GM21717 (cell line): Measurements from ENCODE around the gene NRCAM.

ENCODE experiments used
- ATAC-seq: cut with Tn5 transposase; IDR thresholded peaks from one replicate; pipeline ENCODE4 v1.9.1; 2021; ENCODE audit warnings: mild to moderate bottlenecking, moderate library complexity; ENCODE audit not compliant: unreplicated experiment

The NRCAM gene

DNA sequence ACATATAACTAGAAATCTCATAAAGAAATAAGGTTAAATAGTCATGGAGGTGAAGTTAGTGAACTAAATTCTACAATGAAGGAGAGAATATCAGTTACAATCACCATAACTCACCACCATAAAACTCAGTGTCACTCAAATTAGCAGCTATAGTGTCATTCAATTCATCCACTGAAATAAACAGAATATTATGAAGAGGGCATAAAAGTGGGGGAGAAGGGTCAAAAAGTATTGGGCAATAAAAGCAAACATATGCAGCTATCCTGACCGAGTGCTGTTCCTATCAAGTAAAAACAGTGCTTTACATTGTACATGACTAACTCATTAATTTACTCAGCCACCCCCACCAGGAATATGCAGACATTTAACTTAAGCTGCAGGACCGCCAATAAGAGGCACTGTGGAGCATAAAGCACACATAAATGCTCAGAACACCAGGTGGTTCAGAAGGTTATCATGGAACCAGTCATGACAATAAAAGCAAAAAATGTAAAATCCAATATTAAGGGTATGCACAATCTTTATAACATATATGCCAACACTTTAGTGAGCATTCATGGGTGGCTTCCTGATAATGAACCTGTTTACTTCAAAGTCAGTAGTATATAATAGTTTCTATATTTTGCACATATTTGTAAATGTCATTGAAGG lies 230.6 kb downstream of the NRCAM start:
- ATAC-seq: no peak

DNA sequence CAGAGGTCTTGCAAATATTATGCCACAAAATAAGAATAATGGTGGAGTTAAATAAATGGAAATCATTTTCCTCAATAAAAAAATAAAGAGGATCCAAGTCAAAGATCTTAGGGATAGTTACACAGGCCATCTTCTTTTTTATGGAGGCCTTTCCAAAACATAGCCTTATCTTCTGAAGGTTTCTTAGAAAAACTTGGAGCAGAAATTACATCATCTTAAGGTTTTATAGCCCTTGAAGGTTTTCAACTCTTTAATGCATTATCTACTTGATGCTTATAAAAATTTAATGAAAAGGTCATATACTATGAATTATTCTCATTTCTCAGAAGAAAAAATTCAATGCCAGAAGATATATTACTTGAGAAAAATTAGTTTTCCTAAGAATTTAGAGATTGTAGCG lies 231.8 kb downstream of the NRCAM start:
- no peak for ATAC-seq

DNA sequence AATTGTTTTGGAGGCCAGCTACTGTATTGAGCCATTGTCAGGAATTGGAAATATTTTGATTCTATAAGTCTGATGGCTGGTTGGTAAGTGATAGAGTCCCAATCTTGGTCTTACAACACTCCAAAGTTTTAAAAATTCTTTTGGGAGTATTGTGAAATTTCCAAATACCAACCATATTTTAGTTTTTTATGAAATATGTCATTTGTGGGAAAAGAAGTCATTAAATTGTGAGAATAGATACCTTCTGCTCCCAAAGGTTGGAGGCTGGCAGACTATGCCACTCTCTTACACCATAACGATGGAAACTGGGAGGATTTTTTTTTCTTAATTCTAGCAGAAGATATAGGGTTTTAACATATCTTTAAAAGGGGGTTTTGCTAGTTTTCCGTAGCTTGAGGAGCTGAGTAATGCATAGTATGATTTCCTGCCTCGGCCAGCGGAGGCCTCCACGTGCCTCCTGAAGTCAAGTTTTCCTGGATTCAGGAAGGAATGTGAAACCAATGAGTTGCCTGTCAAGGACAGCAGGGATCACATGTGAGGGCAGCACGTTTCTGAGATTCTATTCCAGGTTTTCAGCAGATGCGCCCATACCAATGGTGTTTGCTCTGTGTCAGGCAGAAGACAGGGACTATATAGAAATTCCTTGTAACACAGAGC lies 233.9 kb downstream of the NRCAM start:
- ATAC-seq: no peak

DNA sequence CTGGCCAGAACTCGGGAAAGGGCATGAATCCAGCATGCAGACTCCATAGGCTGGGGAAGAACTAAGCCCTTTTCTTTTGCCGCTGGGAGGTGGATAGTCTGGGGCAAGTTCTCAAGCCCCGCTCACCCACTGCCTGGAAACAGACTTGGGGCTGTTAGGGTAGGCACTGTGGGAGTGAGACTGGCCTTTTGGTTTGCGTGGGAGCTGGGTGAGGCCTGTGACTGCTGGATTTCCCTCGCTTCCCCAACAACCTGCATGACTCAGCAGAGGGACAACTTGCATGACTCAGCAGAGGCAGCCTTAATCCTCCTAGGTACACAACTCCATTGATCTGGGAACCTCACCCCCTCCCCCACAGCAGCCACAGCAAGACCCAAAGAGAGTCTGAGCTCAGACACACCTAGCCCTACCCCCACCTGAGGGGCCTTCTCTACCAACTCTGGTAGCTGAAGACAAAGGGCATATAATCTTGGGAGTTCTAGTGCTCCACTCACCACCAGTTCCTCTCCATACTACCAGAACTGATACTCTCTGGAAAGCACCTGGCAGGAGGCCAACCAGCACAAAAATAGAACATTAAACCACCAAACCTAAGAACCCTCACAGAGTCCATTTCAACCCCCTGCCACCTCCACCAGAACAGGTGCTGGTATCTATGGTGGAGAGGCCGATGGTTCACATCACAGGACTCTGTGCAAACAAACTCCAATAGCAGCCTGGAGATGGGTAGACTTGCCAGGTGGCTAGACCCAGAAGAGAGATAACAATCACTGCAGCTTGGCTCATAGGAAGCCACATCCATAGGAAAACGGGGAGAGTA lies 244.6 kb downstream of the NRCAM start:
- peak; percentile 79 for ATAC-seq

DNA sequence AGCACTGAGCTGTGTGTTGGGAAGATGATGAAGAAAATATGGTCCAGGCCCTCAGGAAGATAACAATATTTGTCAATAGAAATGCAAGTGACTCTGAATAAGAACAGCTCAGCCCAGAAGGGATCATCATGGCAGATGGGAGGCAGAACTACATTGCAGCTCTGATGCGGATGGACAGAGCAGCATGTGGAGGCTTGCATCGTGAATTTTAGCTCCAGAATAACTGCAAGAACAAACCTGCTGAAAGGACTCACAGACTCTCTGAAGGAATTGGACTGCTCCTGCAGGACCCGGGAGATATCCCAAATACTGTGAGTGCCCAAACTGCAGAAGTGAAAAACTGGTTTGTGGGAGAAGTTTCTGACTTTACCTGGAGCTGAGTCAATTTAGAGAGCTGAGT lies 245.4 kb downstream of the NRCAM start:
- no peak for ATAC-seq

DNA sequence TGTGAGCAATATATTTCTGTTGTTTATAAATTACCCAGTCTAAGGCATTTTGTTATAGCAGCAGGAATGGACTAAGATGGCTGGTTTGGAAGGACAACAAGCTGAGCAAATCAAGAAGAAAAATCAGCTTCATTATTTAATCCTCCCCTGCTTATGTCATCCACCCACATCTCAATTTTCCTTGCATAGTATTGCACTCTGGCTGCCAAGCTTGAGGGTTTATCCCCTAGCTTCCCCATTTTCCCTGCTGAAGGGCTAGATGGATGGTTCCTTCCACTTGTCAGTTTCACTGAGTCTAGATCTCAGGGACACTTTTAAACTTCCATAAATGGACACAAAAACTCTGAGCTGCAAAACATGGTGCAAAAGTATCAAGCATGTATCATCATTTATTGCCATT lies 250.9 kb downstream of the NRCAM start:
- no peak for ATAC-seq

DNA sequence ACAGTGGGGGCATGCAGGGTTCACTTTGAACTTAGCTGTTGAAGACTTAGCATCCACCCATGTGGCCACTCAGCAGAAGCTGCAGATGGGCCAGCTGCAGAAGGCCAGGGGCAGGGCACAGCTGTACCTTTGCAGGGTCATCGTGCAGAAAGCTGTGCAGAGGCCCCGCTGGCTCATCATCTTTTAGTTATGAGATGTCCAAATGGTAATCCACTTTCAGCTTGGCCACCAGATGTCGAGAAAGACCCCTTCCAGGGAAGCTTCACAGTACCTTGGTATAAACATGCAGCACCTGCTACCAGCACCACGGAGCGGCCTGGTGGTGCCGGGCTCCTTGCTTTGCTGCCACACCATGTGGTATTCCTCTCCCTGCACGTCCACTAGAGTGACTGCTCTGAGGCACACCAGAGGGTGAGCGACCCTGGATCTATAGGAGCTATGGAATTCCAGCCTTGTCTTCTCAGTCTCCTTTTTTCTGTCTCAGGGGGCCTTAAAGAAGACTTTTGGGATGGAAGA lies 251.9 kb downstream of the NRCAM start:
- ATAC-seq: no peak

DNA sequence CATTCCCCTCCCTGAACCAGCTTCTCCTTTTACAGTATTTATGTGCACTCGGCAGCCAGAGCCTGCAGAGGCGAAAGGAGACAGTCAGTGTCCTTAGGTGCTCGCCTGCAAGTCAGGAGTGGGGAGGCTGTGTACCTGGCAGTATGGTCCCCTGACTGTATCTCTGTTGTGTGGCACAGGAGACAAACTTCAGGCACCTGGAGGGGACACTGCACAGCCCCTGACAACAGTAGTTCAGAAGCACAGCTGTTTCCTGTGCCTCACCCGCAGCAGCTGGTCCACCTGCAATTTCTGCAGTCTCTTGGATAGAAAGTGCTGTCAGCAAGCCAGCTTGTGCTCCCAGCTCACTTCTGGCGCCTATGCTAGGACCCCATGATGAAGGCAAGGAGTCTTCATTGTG lies 252.7 kb downstream of the NRCAM start:
- ATAC-seq: peak; percentile 83

DNA sequence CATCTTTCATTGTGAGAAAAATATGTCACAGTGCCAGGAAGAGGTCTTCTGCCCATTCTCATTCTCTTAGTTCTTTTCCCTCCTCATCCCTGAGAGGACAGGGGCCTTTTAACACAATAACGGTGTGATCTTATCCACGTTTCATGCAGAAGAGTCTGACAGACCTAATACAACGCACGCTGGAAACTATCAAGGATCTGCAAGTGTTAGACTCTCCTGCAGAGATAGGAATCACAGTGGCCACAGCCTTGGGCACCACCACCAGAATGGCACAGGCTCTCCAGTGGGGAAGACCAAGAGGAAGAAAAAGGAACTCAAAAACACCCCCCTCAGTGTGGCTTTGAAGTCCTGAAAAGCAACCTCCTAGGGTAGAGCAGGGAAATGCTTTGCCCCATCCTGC lies 253.5 kb downstream of the NRCAM start:
- ATAC-seq: no peak

DNA sequence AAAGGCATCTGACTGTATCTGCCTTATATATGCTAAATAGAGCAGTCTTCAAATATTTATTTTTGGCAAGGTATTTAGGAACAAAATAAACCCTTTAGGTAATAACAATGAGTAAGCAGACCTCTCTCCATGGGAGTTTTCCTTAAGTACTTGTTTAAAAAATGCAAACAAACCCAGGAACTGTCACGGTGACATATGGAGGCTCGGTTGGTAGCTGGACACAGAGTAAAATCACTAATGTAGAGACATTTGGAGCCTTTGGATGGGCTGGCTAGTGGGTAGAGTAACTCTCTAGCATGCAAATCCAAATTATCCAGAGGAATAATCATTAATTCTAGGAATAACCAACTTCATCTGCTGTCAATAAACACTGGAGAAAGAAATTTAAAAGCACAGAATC lies 254.5 kb downstream of the NRCAM start:
- no peak for ATAC-seq

DNA sequence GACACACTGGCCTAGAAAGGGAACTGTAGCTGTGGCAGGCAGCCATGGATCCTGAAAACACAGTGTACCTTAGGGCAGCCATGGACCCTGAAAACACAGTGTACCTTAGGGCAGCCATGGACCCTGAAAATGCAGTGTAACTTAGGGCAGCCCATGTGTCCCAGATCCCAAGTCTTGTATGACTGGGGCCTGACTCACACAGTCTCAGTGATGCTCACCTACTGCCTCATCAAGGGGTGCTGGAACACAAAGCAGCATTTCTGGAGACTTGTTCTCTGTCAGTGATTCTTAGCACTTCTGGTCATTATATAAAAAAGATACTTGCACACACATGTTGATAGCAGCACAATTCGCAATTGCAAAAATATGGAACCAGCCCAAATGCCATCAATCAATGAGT lies 255.9 kb downstream of the NRCAM start:
- no peak for ATAC-seq

DNA sequence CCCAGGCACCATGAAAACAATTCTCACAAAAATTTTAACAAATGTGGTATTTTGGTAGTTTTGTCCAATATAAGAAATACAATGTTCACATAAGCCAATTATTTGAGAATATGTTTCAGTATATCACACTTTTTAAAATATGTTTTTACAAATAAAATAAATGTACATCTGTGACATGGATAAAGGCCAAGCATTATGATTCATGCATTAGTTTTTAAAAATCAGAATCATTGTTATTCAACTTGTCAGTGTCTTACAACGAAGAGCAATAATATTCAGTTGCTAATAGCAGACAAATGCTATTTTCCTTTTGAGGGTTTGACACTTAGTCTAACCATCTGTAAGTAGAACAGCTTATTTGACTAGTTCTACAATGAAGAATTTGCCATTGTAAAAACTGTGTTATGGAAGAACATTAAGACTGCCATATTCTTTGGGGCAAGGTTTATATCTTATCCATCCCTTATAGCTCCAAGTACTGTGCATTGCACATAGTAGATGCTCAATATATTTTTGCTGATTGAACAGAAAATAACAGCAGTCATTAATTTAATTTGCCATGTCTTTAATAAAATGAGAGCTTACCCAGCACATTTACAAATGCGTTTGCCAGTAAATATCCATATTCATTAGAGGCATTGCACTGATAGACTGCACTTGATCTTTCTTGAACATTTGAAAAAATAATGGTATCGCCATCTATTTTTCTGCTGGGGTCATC lies 258.7 kb downstream of the NRCAM start:
- ATAC-seq: no peak

DNA sequence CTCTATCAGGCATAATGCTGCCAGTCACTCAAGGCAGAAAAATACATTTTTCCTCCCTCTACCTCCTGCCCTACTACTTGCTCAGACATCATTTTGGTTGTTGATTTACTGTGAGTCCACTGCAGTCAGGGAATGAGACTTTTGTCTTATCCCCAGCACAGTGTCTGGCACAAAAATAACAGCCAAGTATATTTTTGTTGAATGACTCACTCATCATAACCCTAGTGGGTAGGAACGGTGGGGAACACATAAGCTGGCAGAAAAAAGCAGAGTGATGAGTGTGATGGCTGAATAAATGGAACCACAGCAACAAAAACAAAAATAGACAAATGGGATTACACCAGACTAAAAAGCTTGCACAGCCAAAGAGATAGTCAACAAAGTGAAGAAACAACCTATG lies 260.2 kb downstream of the NRCAM start:
- ATAC-seq: no peak

DNA sequence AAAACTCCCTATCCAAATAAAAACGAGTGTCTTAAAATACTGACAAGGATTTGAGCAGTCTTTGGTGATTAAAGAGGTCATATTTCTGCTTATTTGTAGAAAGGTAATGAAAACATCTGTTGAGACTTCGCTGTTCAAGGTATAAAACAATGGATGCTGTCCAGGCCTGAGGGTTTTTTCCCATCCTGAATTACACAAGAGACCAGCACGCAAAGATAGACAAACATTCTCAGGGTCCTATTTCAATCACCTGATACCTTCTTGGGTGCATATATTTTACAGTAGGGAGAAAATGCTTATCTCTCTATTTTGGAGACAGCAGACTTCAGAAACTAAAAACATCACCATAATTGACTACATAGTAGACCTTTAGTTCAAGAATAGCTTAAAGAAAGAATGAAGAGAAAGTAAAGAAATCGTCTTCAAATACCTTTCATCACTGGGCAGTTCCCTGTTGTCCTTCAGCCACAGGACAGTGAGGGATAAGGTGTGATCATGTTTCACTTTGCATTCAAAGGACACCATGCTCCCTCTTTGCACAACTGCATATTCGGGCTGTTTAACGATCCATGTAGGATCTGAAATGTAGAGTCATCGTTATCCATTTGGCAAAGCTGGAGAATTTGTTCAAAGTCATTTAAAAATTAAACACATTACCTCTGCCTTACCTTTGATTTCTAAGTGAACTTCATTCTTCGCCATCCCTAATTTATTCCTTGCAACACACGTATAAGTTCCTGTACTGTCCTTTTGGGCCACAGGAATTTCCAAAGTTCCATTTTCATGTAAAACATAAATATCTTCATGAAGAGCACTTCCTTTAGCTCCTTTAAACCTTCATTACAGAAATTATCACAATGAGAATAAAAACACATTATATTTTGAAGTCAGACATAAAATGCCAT lies 262.4 kb downstream of the NRCAM start:
- ATAC-seq: no peak

DNA sequence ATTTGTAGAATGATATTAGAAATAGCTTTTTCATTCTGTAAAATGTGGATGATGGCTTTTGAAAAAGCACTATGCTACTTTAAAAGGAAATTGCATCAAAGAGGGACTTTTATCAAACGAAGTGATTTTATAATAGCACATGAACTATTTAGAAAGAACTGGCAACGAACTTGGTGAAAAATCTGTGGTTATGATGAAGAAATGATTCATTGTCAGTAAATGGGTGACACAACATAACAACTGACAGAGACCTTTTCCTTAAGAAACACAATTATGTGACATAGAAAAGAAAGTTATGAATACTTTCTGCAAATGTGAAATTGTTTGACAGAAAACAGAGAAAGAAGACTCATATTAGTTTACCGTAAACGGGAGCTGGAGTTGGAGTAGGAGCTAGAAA lies 265.3 kb downstream of the NRCAM start:
- ATAC-seq: no peak

DNA sequence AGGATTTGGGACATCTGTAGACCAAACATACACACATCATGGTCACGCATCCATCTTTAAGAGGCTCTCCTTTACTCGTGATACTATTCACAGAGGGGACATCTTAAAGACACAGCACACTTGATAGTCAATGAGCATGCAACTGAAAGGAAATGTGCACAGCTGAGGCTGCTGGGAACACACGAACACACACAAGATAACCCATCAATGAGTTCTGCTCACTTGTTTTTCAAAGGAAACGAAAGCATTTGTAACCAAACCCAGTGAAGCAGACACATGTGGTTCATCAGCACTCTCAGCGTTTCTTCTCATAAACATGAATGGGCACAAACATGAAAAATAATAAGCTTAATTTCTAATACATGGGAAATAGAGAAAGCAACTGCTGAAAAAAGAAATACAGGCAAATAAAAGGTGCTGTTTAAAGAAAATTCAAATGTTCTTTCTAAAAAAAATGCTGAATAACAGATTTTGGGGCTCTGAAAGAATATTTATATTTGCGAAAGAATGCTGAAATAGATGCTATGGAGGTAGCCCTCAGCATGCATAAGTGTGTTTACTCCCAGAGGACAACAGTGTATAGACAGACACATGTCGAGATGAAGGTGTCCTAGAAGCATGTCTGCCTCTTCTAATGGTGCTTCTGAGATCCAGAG lies 266.4 kb downstream of the NRCAM start:
- peak; percentile 73 for ATAC-seq

DNA sequence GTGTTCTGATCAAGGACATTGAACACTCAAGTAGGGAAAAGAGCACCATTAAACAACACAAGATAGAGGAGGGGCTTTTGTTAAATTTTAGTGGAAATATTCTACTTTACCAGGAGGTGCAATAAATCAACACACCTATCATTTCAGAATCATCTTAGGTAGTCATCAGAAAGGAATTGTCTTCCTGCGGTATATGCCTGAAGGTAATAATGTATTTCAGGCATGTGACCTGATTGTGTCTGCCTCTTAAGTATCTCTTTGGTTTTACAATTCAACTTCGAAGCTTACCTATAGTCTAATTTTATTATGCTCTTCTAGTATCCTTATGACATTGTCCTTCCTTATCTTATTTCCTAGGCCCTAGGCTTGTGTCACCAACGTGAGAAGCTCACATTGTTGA lies 267.5 kb downstream of the NRCAM start:
- ATAC-seq: no peak

DNA sequence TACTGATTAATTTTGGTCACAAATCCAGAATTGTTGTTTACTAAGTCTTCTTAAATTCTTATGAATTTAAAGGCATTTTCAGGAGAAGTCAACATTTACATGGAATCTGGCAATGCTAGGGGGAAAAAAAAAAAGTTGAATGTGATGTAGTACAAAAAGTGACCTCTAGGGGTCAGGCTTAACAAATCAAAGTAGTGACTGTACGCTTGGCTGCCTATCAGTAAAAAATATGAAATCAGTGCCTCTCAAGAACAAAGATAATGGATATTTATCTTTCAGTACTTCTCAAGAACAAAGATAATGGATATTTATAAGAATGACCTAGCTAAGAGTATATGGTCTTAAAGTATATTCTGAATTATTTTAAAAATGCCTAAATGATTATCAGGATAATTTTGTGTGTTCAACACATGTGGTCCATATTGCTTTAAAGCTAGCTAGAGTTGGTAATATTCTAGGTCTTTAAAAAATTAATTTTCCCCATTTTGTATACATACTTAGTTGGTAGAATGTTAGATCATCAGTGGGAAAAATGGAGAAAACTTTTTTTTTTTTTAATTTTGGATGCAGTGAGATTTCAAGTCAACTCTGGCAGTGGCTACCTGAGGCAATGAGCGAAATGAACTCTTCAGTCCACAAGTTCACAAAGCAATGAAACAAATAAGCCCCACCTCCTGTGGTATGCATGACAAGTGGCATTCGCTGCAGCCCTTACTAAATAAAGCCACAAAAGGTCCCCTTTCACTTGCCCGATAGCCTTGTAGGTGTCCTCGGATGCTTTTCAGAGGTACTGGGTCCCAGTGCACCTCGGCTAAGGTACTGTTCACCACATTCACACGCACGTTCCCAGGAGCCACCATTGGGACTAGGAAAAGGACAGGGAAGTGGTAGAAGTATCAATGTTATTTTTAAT lies 274.9 kb downstream of the NRCAM start:
- no peak for ATAC-seq

DNA sequence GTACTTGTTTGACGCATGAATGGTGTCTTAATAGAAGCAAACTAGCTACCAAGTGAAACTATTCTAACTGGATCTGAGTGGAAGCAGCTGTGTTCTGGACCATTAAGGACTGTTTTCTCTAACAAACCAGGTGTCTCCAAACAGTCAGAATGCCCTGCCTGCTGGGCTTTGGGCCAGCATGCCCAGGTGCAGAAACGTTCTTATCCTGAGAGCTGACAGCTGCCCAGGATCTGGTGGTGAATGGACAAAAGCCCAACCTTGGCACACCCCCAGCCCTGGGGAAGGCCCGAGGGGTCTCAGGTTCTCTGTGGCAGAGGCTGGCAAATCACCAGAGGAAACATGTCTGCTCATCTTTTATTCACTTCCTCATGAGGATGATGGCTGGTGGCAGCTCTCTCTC lies 277.8 kb downstream of the NRCAM start:
- ATAC-seq: no peak
